GM19043 (cell line): ENCODE results near the gene LRCH3.

Experiments used
- ATAC-seq: cut with Tn5 transposase; IDR thresholded peaks from one replicate; pipeline ENCODE4 v1.9.1; 2021; ENCODE audit warnings: low read depth; ENCODE audit not compliant: unreplicated experiment

Gene LRCH3

DNA sequence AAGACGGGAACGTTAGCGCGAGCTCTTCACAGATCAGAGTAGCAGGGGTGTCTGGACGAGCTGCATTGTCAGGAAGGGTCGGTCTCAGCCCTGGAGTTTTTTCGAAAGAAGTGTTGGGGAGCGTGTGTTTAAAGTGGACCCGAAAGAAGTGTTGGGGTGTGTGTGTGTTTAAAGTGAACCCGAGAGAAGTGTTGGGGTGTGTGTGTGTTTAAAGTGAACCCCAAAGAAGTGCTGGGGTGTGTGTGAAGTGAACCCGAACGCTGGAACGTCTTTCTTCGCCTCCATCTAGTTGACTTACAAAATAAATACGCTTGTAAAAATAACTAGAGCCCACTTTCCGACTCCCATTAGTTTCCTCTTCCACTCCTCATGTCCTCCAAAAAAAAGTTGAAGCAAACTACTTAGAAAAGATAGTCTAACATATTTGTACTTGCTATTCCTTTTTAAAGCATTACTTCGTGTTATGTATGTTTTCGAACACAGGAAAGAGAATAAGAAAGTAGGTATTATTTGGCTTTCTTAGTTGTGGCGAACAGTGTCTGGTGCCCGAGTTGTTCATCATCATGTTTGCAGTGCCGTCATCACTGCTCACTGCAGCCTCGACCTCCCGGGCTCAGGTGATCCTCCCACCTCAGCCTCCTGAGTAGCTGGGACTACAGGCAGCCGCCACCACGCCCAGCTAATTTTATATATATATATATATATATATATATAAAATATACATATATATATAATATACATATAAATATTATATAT is 1.0 kb downstream of the LRCH3 start:
- ATAC-seq: peak; percentile 12

DNA sequence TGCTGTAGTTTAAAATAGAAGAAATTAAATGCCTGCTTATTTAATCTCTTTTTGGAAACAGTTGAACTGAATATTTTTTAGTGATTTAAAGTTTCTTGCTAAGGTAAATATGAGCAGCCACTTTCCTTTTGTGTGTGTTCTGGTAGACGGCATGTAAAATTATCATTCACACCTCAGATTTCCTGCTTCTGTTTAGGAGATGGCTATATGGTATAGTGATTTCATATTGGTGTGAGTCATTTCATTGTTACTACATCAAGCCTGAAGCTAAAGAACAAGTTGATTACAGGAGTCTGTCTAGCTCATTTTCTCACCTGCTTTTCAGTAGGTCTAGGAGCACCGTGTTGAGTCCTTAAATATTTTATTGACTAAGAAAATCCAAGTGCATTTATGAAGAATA is 2.2 kb downstream of the LRCH3 start:
- no peak for ATAC-seq

DNA sequence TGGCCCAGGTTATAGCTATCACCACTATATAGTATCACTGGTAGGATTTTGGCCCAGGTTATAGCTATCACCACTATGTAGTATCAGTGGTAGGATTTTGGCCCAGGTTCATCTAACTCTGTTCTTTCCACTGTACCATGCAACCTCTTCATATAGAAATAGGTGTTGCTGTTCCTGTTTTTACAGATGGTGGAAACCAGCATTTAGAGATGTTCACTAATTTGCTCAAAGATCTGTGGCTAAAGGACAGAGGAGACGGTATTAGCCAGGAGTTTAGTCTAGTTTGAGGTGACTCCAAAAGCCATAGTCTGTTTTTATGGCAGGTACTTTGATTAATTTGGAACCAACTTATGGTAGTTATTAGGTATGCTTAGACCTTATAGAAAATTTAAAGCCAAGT is 3.1 kb downstream of the LRCH3 start:
- ATAC-seq: no peak

GRCh38 chr3:197795200-197795599 is 4.1 kb downstream of the LRCH3 start:
- ATAC-seq: no peak

- no peak for ATAC-seq
These were observed 5.0 kb downstream of the LRCH3 start for GRCh38 chr3:197796087-197796486.

GRCh38 chr3:197798863-197799262 is 7.8 kb downstream of the LRCH3 start:
- ATAC-seq: no peak

DNA sequence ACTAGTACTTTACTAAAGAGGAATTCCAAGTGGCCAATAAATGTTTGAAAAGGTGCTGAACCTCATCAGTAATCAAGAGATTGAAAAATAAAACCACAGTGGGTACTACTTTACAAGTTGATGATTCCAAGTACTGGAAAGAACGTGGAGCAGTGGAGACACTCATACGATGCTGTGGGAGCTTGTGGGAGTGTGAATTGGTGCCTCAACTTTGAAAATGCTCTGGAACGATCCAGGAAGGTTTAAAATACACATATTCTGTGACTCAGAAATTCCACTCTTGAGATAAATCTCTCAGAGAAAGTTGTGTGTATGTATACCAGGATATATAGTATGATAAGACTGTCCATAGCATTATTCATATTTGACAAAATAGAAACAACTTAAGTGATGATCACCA is 9.3 kb downstream of the LRCH3 start:
- no peak for ATAC-seq

DNA sequence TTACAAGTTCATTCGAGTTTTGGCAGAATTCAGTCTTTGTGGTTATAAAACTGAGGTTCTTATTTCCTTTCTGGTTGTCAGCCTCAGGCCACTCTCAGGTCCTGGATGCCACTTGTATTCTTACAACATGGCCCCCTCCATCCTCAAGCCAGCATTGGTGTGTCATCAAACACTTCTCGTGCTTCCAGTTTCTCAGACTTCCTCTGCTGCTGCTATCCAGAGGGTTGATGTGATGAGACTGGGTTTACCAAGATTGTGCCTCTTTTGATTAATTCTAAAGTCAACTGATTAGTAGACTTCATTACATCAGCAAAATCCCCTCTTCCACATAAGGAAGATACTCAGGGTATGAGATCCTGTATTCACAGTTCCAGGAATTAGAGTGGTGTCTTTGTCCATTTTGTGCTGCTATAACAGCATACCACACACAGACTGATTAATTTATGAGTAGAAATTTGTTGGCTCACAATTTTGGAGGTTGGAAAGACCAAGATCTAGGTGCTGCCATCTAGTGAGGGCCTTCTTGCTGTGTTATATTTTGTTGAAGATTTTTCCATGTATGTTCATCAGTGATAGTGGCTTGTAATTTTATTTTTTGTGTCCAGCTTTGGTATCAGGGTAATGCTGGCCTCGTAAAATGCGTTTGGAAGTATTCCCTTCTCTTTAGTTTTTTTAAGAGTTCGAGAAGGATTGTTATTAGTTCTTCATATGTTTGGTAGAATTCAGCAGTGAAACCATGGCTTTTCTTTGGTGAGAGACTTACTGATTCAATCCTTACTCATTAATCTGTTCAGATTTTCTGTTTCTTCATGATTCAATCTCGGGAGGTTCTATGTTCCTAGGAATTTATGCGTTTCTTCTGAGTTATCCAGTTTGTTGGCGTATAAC is 11.1 kb downstream of the LRCH3 start:
- peak; percentile 50 for ATAC-seq

DNA sequence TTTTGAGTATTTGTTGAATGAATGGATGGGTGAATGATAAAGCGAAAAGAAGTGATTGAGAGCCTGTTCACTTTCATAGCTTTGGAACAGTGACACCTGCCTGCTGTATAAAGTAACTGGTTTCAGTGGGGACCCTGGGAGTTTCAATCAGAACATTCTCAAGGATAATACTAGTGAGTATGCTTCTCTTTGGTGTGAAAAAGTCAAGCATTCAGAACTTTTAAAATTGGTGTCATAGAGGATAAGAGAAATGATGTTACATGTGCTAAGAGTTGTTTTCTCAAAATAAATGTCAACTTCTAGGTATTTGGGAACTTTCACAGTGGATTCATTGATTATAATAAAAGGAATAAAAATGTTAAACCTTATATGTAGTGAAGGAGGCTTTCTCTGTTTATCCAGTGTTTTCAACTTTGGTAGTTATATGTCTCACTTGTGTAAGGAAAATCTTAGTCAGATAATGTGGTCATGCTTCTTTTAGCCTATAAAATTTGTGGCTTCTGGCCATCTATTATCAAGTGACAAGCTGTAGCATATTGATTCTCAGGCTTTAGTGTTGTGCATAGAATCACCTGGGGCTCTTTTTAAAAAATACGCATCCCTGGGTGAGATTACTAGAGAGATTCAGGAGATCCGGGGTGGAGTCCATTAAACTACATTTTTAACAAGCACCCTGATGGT is 11.9 kb downstream of the LRCH3 start:
- no peak for ATAC-seq

GRCh38 chr3:197804511-197804910 is 13.5 kb downstream of the LRCH3 start:
- ATAC-seq: no peak

- no peak for ATAC-seq
These were observed 17.0 kb downstream of the LRCH3 start for GRCh38 chr3:197807969-197808587.

DNA sequence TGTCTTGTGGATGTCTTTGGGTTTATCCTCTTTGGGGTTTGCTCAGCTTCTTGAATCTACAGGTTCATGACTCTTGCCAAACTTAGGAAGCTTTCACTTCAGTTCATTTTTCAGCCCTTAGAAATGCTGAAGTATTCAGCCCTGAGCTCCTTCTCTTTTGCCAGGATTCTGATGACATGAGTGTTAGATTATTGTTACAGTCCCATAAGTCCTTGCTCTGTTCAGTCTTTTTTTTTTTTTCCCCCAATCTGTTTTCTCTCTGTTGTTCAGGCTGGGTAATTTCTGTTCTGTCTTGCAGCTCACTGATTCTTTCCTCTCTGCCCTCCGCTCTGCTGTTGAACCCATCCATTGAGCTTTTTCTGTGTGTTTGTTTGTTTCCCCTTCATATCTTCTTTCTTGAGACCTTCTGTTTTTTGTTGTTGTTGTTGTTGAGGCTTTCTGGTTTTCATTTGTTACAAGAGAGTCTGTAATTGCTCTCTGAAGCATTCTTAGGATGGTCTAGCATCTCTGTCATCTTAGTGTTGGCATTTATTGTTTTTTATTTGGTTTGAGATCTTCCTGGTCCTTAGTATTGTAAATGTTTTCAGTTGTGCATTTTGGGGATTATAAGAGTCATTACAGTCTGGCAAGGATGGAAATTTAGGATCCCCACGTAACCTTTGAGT is 18.4 kb downstream of the LRCH3 start:
- ATAC-seq: no peak

DNA sequence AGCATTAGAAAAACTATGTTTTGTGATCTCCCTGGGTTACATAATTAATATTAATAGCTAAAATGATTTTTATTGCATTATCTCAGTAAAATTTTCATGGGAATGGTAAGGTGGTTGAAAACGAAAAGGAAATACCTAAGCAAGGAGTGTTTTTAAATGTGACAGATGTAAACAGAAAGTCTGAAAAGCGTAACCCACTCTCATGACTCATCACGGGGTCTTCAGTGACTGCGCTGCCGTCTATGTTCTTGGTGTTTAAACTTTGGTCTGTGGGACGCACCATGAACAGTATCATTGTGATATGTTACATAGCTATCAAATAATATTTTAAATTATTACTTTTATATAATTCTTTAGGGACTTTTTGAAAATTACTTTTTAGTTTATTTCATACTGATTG is 19.8 kb downstream of the LRCH3 start:
- ATAC-seq: no peak

- no peak for ATAC-seq
These were observed 20.3 kb downstream of the LRCH3 start for GRCh38 chr3:197811343-197811742.

GRCh38 chr3:197814372-197814771 is 23.3 kb downstream of the LRCH3 start:
- ATAC-seq: no peak

GRCh38 chr3:197820550-197821335 is 29.7 kb downstream of the LRCH3 start:
- ATAC-seq: no peak

- no peak for ATAC-seq
These were observed 38.5 kb downstream of the LRCH3 start for GRCh38 chr3:197829397-197830045.

DNA sequence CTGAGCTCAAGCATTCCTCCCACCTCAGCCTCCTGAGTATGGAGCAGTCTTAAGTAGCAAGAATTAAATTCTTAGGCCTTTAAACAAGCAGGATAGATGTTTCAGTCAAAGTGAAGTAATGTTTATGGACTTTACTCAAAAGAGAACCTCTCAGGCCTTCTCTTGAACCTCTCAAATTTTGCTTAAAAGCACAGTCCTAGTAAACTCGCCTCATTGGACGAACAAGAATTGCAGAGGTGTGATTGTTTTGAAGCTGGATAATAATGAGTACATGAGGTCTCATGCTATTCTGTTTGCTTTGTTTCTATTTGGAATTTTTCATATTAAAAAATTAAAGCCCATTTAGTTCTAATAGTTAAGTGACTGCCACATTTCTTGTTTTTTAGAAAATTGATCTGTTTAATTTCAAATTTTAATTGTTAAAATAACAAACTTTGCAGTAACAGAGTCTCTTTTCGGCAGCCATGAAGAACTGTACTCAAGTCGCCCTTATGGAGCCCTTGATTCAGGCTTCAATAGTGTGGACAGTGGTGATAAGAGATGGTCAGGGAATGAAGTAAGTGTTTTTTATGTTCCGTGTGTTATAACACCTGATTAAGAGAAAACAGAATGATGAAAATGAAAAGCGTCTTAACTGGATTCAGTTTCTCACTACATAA is 39.4 kb downstream of the LRCH3 start:
- ATAC-seq: no peak

DNA sequence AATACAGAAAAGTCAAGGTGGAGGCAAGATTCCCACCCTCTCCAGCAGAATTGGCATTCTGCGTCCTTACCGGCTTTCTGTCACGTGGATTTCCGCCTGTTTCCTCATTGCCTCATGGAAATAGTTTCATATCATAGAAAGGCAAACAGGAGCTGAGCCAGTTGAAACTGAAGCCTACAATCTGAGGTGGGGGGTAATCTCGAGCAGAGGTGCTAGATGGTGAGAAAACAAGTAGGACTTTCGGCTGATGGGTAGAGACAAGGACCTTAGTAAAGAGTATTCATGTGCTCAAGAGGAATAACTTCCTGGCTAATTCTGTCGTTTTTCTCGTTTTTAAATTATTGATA is 39.9 kb downstream of the LRCH3 start:
- no peak for ATAC-seq
